ENCODE measurements around the gene CEACAM20. TPM values are rescaled to one million over a fixed set of nuclear protein-coding genes. Genes with fewer than 3 reads are reported as not detected.

The CEACAM20 gene
- total RNA-seq, 1 experiment from 2014 or later, result 0.28 TPM

GRCh38 chr19:44499962-44500949 lies 29.2 kb downstream of the CEACAM20 start, which contains the start of gene ZNF180:
Gene ZNF180 (minus strand): TSS chr19:44500522. CDS start chr19:44497334, 3,188 bp downstream.
- peak within 1 kb of the TSS; percentile 90 for H3K4me3 Mint-ChIP-seq (ENCODE audit: low read depth, unreplicated experiment)
- peak; percentile 99 for DNase-seq
- peaks cover 6% of the 10 kb centered on the region for H3K27me3 Mint-ChIP-seq (ENCODE audit: unreplicated experiment)
- H3K9me3 Mint-ChIP-seq (ENCODE audit: low read depth, unreplicated experiment), result peaks cover 11% of the 10 kb centered on the region
- peak; percentile 83 for TF ChIP-seq CTCF (IDR thresholded peaks at IDR 0.05; ENCODE audit: unreplicated experiment)
- H3K27ac Mint-ChIP-seq (ENCODE audit: unreplicated experiment), result peak within 1 kb of the TSS; percentile 78
- intact Hi-C loops (cut with micrococcal nuclease; ENCODE audit: unreplicated experiment), result no loop called here
- CTCF ChIA-PET, result interaction anchor here (0.6 to 1.4 kb wide), 7 partner anchors 31 to 496 kb away, joined by 3 to 6 read pairs (median 3); partner anchors contain the start of gene ZNF226
- peaks cover 56% of the 10 kb centered on the region for H3K36me3 Mint-ChIP-seq (ENCODE audit: insufficient read depth, unreplicated experiment)
- no TSS peak for BruUV-seq (replicated peaks)
- peaks cover 26% of the 10 kb centered on the region for H3K4me1 Mint-ChIP-seq (ENCODE audit: low read depth, unreplicated experiment)

DNA sequence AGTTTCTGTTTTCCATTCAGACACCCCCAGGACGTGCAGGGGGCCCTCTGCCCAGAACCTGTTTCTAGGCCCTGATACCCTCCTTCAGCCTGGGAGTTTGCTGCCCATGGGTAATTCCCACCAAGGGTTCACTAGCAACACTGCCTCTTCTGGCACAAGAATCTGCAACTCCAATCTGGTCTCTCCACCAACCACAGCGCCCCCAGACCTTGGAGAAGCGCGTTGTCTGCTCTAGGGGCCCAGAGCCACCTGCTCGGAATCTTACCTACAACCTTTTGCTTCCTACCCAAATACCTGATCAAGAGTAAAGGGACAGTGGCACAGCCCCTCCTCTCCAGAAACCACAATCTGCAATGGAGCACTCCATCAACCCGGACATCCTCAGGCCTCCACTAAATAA lies 29.9 kb downstream of the CEACAM20 start:
- intact Hi-C loops (cut with micrococcal nuclease; ENCODE audit: unreplicated experiment), result no loop called here
- Mint-ChIP-seq H3K4me1 (ENCODE audit: low read depth, unreplicated experiment) (peaks cover 26% of the 10 kb centered on the region), H3K27me3 (ENCODE audit: unreplicated experiment) (no peaks in the 10 kb centered on the region), H3K4me3 (ENCODE audit: low read depth, unreplicated experiment) (peak overlapping the region; percentile 90), H3K27ac (ENCODE audit: unreplicated experiment) (peak overlapping the region; percentile 78), H3K9me3 (ENCODE audit: low read depth, unreplicated experiment) (peaks cover 15% of the 10 kb centered on the region), H3K36me3 (ENCODE audit: insufficient read depth, unreplicated experiment) (peaks cover 58% of the 10 kb centered on the region)
- TF ChIP-seq CTCF (IDR thresholded peaks at IDR 0.05; ENCODE audit: unreplicated experiment), result no peak
- no peak for DNase-seq
- TSS peak; percentile 82 for BruUV-seq (replicated peaks)
- CTCF ChIA-PET, result interaction anchor here (0.6 to 1.4 kb wide), 3 partner anchors 90 to 496 kb away, joined by 3 to 5 read pairs (median 4); partner anchors contain the start of gene ZNF226

- Mint-ChIP-seq H3K27ac (ENCODE audit: unreplicated experiment) (peak overlapping the region; percentile 78), H3K36me3 (ENCODE audit: insufficient read depth, unreplicated experiment) (peaks cover 58% of the 10 kb centered on the region), H3K4me3 (ENCODE audit: low read depth, unreplicated experiment) (peak overlapping the region; percentile 90), H3K9me3 (ENCODE audit: low read depth, unreplicated experiment) (peaks cover 17% of the 10 kb centered on the region), H3K4me1 (ENCODE audit: low read depth, unreplicated experiment) (peaks cover 26% of the 10 kb centered on the region), H3K27me3 (ENCODE audit: unreplicated experiment) (no peaks in the 10 kb centered on the region)
- no TSS peak for BruUV-seq (replicated peaks)
- no peak for TF ChIP-seq CTCF (IDR thresholded peaks at IDR 0.05; ENCODE audit: unreplicated experiment)
- DNase-seq, result no peak
- CTCF ChIA-PET, result no interaction called here
- intact Hi-C loops (cut with micrococcal nuclease; ENCODE audit: unreplicated experiment), result no loop called here
Observed at GRCh38 chr19:44498988-44499387, 30.5 kb downstream of the CEACAM20 start.

DNA sequence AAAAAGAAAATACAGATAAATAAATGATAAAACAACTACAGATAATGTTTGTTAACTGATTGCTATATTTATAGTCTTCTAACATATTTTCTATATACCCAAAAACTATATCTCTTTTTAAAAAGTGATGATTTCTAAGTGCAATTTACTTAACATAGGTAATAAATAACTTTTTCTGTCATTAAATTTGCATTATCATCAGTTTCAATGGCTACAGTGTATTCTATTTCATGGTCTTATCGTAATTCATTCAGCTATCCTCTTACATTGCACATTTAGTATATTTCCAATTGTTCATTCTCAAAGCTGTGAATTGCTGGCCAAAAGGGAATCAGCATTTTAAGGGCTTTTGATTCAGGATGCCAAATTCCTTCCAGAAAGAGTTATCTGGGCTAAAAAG lies 32.8 kb downstream of the CEACAM20 start:
- Mint-ChIP-seq H3K4me1 (ENCODE audit: low read depth, unreplicated experiment) (peaks cover 26% of the 10 kb centered on the region), H3K27ac (ENCODE audit: unreplicated experiment) (no peak overlapping the region), H3K27me3 (ENCODE audit: unreplicated experiment) (no peaks in the 10 kb centered on the region), H3K9me3 (ENCODE audit: low read depth, unreplicated experiment) (peaks cover 27% of the 10 kb centered on the region), H3K4me3 (ENCODE audit: low read depth, unreplicated experiment) (no peak overlapping the region), H3K36me3 (ENCODE audit: insufficient read depth, unreplicated experiment) (peaks cover 65% of the 10 kb centered on the region)
- TF ChIP-seq CTCF (IDR thresholded peaks at IDR 0.05; ENCODE audit: unreplicated experiment), result no peak
- DNase-seq, result no peak
- intact Hi-C loops (cut with micrococcal nuclease; ENCODE audit: unreplicated experiment), result no loop called here
- CTCF ChIA-PET, result no interaction called here
- BruUV-seq (replicated peaks), result no TSS peak

Measured in Calu3 (cell line).